Measurements from ENCODE around the gene NEURL4. TPM values are rescaled to one million over a fixed set of nuclear protein-coding genes. Genes with fewer than 3 reads are reported as not detected.
A peak's percentile ranks its signal among the peaks of the same experiment; 100 is the strongest.

Gene NEURL4
- total RNA-seq, 3 donors from 2014 or later (not counting 1 experiment from before 2014, with no cell fraction given) = 48.9 to 57.9 (median 51.4) TPM

DNA sequence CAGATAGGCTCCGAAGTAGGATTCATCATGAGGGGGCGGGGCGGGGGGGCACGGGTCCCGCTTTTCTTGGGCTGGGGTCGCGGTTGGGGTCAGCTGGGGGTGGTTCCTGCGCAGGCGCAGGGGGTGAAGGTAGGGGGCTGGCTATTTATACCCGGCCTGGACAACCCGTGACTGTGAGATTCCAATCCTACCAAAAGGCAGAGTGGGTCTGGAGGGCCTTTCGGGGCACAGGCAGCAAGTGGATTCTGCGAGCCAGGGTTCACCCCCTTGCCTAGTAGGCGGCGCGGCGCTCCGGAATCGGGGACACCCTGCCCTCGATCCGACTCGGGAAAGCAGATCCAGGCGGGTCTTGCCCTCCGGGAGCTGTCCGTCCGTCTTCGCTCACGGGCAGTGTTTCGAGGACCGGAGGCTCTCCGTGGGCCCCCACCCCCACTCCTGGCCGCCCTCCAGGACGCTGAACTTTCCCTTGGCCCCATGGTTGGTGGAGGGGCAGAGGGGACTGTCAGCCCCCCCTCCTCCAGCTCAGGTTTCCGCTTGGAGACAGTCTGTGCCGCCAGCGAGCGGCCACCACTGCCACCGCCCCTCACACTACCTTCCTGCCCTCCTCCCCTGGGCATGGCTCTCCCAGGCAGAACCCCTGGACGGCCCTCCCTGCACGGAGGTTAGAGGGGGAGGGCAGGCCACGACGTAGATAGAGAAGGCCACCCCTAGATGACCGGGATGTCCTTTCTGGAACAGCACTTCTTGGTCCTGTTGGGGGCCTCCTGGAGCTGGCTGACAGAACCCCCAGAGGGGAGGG is 47.0 kb downstream of the NEURL4 start:
- H3K27ac Mint-ChIP-seq = peak overlapping the region in 1 of 2 donors; percentile 16
- H3K4me3 ChIP-seq (ENCODE audit: low read length) = no peak overlapping the region
- DNase-seq (peak in 1 of 2 donors; percentile 34), ATAC-seq (no peak)
- TF ChIP-seq, protein P1, sequence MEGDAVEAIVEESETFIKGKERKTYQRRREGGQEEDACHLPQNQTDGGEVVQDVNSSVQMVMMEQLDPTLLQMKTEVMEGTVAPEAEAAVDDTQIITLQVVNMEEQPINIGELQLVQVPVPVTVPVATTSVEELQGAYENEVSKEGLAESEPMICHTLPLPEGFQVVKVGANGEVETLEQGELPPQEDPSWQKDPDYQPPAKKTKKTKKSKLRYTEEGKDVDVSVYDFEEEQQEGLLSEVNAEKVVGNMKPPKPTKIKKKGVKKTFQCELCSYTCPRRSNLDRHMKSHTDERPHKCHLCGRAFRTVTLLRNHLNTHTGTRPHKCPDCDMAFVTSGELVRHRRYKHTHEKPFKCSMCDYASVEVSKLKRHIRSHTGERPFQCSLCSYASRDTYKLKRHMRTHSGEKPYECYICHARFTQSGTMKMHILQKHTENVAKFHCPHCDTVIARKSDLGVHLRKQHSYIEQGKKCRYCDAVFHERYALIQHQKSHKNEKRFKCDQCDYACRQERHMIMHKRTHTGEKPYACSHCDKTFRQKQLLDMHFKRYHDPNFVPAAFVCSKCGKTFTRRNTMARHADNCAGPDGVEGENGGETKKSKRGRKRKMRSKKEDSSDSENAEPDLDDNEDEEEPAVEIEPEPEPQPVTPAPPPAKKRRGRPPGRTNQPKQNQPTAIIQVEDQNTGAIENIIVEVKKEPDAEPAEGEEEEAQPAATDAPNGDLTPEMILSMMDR (IDR thresholded peaks at IDR 0.05) = no peak
- peaks cover 25 to 31% of the 10 kb centered on the region in 2 donors for H3K27me3 Mint-ChIP-seq (ENCODE audit: low read depth in 2 of 2)
- H3K27me3 ChIP-seq (ENCODE audit: control insufficient read depth, insufficient read depth, low read length) = peaks cover 33% of the 10 kb centered on the region
- peaks cover 31% of the 10 kb centered on the region for H3K4me1 ChIP-seq (ENCODE audit: control insufficient read depth, insufficient read depth, low read length)
- no peaks in the 10 kb centered on the region for H3K36me3 Mint-ChIP-seq
- 7% methylated on average over 42 of the region's 43 CpGs for WGBS (ENCODE audit: insufficient coverage)
- H3K9me3 Mint-ChIP-seq = no peaks in the 10 kb centered on the region
- no peak overlapping the region for H3K27ac ChIP-seq (ENCODE audit: low read length)
- H3K36me3 ChIP-seq (ENCODE audit: control insufficient read depth, insufficient read depth, low read length) = no peaks in the 10 kb centered on the region
- intact Hi-C loops (cut with micrococcal nuclease) = loop anchor here (2.0 to 10.0 kb wide), 2 partner anchors 47 to 403 kb away; partner anchors contain the start of genes NEURL4, TP53 and WRAP53
- peak overlapping the region; percentile 90 for H3K4me3 Mint-ChIP-seq
- peaks cover 22 to 31% of the 10 kb centered on the region in 2 donors for H3K4me1 Mint-ChIP-seq
- no peaks in the 10 kb centered on the region for H3K9me3 ChIP-seq (ENCODE audit: control insufficient read depth, insufficient read depth, low read length)

DNA sequence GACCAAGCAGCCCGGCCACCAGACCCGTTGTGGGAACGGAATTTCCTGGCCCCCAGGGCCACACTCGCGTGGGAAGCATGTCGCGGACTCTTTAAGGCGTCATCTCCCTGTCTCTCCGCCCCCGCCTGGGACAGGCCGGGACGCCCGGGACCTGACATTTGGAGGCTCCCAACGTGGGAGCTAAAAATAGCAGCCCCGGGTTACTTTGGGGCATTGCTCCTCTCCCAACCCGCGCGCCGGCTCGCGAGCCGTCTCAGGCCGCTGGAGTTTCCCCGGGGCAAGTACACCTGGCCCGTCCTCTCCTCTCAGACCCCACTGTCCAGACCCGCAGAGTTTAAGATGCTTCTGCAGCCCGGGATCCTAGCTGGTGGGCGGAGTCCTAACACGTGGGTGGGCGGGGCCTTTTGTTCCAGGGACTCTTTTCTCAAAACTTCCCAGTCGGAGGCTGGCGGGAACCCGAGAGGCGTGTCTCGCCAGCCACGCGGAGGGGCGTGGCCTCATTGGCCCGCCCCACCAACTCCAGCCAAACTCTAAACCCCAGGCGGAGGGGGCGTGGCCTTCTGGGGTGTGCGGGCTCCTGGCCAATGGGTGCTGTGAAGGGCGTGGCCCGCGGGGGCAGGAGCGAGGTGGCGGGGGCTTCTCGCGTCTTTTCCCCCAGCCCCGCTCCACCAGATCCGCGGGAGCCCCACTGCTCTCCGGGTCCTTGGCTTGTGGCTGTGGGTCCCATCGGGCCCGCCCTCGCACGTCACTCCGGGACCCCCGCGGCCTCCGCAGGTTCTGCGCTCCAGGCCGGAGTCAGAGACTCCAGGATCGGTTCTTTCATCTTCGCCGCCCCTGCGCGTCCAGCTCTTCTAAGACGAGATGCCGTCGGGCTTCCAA is 47.8 kb downstream of the NEURL4 start, which contains the start of gene SLC2A4:
Gene SLC2A4 (plus strand): TSS at position 645 of the 879 bp plus-strand sequence. CDS start 217 bp downstream, at position 862.
- Histone ChIP-seq H3K36me3 (ENCODE audit: control insufficient read depth, insufficient read depth, low read length) (no peaks in the 10 kb centered on the region), H3K4me3 (ENCODE audit: low read length) (peak within 1 kb of the TSS; percentile 23), H3K9me3 (ENCODE audit: control insufficient read depth, insufficient read depth, low read length) (no peaks in the 10 kb centered on the region), H3K27me3 (ENCODE audit: control insufficient read depth, insufficient read depth, low read length) (peaks cover 31% of the 10 kb centered on the region), H3K4me1 (ENCODE audit: control insufficient read depth, insufficient read depth, low read length) (peaks cover 31% of the 10 kb centered on the region), H3K27ac (ENCODE audit: low read length) (no peak within 1 kb of the TSS)
- Mint-ChIP-seq H3K27ac (peak within 1 kb of the TSS in 1 of 2 donors; percentile 16), H3K27me3 (ENCODE audit: low read depth in 2 of 2) (peaks cover 22 to 30% of the 10 kb centered on the region in 2 donors), H3K4me1 (peaks cover 22 to 31% of the 10 kb centered on the region in 2 donors), H3K4me3 (peak within 1 kb of the TSS; percentile 90), H3K36me3 (no peaks in the 10 kb centered on the region), H3K9me3 (no peaks in the 10 kb centered on the region)
- WGBS (ENCODE audit: insufficient coverage) = under 1% methylated on average over 71 of the region's 71 CpGs
- peak; percentile 62 to 89 for DNase-seq
- TF ChIP-seq, protein P1 (IDR thresholded peaks at IDR 0.05) = no peak
- ATAC-seq = peak; percentile 56 to 66 (median 61)
- intact Hi-C loops (cut with micrococcal nuclease) = loop anchor here (2.0 to 10.0 kb wide), 2 partner anchors 47 to 403 kb away; partner anchors contain the start of genes NEURL4, TP53 and WRAP53

DNA sequence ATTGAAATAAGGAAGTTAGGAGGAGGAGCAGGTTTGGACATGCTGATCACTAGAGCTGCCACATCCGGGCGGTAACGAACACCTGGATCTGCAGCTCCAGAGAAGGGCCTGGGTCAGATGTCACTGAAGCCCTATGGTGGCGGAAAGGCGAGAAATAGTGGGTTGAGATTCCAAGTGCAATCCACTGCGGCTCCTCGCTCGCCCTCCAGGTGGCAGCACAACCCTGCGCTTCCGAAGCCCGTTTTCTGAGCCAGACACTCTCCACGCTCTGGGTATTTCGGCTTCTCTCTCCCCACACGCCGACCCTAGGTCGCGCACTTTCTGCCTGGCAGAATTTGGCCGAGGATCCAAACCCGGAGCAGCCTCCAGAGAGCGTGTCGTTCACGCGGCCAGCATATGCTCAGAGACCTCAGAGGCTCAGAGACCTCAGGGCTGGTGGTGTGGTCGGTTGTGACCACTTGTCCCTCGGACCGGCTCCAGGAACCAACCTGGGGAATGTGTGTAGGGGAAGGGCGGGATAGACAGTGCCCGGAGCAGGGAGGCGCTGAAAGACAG is 48.5 kb downstream of the NEURL4 start:
- H3K9me3 Mint-ChIP-seq = no peaks in the 10 kb centered on the region
- no peak overlapping the region for H3K27ac ChIP-seq (ENCODE audit: low read length)
- TF ChIP-seq, protein P1 (IDR thresholded peaks at IDR 0.05) = peak; percentile 94
- H3K4me3 Mint-ChIP-seq = peak overlapping the region; percentile 90
- peak; percentile 84 to 88 for DNase-seq
- peaks cover 29% of the 10 kb centered on the region for H3K27me3 ChIP-seq (ENCODE audit: control insufficient read depth, insufficient read depth, low read length)
- peak; percentile 89 to 95 (median 91) for ATAC-seq
- H3K27me3 Mint-ChIP-seq (ENCODE audit: low read depth in 2 of 2) = peaks cover 18 to 24% of the 10 kb centered on the region in 2 donors
- H3K36me3 Mint-ChIP-seq = no peaks in the 10 kb centered on the region
- H3K4me1 ChIP-seq (ENCODE audit: control insufficient read depth, insufficient read depth, low read length) = peaks cover 31% of the 10 kb centered on the region
- peak overlapping the region; percentile 23 for H3K4me3 ChIP-seq (ENCODE audit: low read length)
- no peaks in the 10 kb centered on the region for H3K9me3 ChIP-seq (ENCODE audit: control insufficient read depth, insufficient read depth, low read length)
- under 1% methylated on average over 29 of the region's 29 CpGs for WGBS (ENCODE audit: insufficient coverage)
- no peaks in the 10 kb centered on the region for H3K36me3 ChIP-seq (ENCODE audit: control insufficient read depth, insufficient read depth, low read length)
- intact Hi-C loops (cut with micrococcal nuclease) = loop anchor here (1.0 to 10.0 kb wide), 7 partner anchors 16 to 404 kb away; partner anchors contain the start of genes NEURL4, SENP3, TMEM102 and TP53
- peaks cover 22 to 31% of the 10 kb centered on the region in 2 donors for H3K4me1 Mint-ChIP-seq
- peak overlapping the region in 1 of 2 donors; percentile 16 for H3K27ac Mint-ChIP-seq
